Measurements from ENCODE around the gene TREH.

GRCh38 chr11:118670063-118670462 lies 9.4 kb downstream of the TREH start:
- TF ChIP-seq CTCF (IDR thresholded peaks at IDR 0.05; ENCODE audit: low read depth, low read length) (no peak), MAX (IDR thresholded peaks at IDR 0.05; ENCODE audit: low read depth, low read length) (no peak), POLR2A (IDR thresholded peaks at IDR 0.05; ENCODE audit: extremely low read depth, insufficient read length) (no peak)

Data from NB4 (cell line).